Retinal pigment epithelial cell (primary cell): ENCODE measurements around the gene FADS3.

Experiments
- DNase-seq: peaks from one replicate; pipeline ENCODE4 v3.0.0-alpha.2; 2010; ENCODE audit warnings: low read depth
- H3K4me3 ChIP-seq: 2 replicates; pipeline ENCODE4 v1.5.1; 2011; ENCODE audit warnings: mild to moderate bottlenecking, low read length, control low read depth, moderate library complexity
- TF ChIP-seq, protein P1 (sequence below): conservative IDR thresholded peaks from 2 replicates; pipeline ENCODE4 v1.5.1; 2011; ENCODE audit warnings: low read depth, low read length, control low read depth, inconsistent platforms

The FADS3 gene

DNA sequence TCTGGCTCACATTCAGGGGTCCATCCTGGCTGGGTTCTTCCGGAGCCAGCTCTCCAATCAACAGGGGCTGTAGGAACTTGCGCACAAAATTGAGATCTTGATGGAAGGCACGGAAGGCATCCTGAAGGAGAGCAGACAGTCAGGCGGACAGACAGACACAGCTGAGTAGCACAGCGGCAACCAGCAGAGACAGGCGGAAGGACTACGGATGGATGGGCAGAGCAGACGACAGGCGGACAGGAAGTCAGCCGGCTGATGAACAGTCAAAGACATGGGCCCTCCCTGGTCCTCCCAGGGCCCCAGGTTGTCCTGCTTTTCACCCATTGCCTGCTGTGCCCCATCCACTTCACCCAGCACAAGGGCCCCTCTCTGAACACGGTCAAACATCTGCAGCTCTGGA is 11.3 kb downstream of the FADS3 start:
- H3K4me3 ChIP-seq: no peak overlapping the region
- DNase-seq: no peak
- TF ChIP-seq, protein P1, sequence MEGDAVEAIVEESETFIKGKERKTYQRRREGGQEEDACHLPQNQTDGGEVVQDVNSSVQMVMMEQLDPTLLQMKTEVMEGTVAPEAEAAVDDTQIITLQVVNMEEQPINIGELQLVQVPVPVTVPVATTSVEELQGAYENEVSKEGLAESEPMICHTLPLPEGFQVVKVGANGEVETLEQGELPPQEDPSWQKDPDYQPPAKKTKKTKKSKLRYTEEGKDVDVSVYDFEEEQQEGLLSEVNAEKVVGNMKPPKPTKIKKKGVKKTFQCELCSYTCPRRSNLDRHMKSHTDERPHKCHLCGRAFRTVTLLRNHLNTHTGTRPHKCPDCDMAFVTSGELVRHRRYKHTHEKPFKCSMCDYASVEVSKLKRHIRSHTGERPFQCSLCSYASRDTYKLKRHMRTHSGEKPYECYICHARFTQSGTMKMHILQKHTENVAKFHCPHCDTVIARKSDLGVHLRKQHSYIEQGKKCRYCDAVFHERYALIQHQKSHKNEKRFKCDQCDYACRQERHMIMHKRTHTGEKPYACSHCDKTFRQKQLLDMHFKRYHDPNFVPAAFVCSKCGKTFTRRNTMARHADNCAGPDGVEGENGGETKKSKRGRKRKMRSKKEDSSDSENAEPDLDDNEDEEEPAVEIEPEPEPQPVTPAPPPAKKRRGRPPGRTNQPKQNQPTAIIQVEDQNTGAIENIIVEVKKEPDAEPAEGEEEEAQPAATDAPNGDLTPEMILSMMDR: no peak

DNA sequence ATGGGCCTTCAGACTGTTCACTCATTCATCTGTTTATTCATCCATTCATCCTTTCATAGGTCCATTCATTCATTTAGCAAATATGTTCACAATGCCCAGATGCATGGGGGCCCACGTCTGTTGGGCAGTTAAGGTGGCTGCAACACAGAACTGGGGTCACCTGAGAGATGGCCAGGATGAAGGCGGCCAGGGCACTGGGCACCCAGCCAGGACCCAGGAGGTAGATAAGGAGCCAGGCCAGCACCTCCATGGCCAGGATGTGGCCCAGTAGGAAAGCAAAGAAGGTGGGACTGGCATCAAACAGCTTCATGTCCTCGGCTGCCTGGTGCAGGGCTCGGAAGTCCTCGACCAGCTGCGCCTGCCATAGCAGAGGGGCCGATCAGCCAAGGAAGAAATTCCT is 12.2 kb downstream of the FADS3 start:
- DNase-seq: no peak
- TF ChIP-seq, protein P1: no peak
- no peak overlapping the region for H3K4me3 ChIP-seq

DNA sequence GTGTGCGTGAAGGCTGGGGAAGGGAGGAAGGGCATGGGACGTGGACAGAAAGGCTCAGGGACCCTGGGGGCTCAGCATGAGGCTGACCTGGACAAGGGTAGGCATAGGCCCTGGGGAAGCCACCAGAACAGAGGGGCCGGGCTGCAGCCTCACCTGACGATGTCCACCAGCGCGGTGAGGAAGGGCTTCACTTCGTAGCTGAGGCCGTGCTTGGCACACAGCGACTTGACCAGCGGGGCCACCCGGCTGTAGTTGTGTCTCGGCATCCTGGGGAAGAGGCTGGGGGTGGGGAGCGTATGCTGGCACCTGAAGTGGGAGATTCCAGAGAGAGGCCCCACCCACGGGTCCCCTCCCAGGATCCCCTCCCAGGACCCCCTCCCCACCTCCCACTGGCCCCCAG is 15.6 kb downstream of the FADS3 start:
- TF ChIP-seq, protein P1: no peak
- no peak overlapping the region for H3K4me3 ChIP-seq
- DNase-seq: no peak

DNA sequence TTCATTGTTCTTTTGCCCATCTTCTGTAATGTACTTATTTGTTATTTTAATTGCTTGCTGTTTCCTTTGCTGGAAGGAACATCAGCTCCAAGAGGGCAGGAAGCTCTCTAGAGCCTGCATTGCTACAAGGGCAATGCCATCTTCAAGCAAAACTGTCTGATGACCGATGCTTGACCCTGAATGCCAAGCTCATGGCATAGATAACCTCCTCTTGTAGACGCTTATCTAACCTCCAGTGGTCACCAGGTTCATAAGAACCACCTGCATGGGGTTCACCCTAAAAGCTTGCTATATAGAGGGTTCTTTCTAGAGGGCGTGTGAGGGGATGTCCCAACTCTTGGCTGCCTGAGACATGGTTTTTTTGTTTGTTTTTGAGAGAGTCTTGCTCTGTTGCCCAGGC is 16.5 kb downstream of the FADS3 start:
- H3K4me3 ChIP-seq: no peak overlapping the region
- no peak for DNase-seq
- TF ChIP-seq, protein P1: no peak

DNA sequence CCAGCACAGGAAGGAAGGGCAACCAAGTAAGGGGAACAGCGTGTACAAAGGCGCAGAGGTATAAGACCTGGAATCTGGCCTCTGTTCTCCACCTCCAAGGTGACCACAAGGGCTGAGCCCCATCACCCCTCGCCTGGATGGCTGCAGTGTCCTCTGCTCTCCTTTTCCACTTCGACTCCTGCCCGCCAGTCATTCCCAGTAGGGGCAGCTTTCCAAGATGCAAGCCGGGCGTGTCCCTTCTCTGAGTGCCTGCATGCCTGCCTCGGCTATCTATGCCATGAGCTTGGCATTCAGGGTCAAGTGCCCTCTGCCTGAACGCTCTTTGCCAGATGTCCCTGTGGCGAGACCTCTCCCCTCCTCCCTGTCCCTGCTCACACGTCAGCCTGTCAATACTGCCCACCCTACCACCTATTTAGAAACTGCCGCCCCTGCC is 17.0 kb downstream of the FADS3 start:
- no peak for DNase-seq
- H3K4me3 ChIP-seq: no peak overlapping the region
- TF ChIP-seq, protein P1: no peak

DNA sequence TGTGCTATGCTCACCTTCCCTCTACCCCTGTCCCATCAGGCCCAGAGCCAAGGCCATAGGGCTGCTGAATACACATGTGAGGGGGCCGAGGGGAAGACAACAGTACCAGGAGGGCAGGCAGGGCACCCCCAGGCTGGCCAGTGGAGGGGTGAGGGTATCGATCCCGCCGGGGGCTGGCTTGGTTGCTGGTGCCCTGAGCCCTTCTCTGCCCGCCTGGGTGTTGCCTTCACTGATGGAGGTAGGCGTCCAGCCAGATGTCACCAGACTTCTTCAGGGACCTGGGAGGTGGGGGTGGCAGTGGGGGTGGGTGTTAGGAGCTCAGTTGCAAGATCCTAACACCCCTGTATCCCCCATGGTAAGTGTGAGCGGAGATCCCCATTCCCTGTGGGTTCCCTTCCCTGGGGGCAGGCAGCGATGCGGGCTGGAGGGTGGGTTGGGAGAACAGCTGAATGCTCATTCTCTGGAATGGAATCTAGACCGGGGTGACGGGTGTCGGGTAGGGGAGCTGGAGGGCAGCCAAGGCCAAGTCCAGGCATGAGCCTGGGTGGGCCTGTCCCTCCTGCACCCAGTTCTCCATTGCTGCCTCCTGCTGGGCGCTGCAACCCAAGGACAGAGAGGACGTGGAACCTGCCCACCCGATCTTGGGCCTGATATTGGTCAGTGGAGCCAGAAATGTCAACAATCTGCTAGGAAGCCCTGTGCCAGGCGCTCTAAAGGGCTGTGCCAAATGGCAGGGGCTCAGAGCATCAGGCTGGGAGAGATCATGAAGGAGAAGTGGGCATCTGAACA is 17.6 kb downstream of the FADS3 start:
- TF ChIP-seq, protein P1: no peak

DNA sequence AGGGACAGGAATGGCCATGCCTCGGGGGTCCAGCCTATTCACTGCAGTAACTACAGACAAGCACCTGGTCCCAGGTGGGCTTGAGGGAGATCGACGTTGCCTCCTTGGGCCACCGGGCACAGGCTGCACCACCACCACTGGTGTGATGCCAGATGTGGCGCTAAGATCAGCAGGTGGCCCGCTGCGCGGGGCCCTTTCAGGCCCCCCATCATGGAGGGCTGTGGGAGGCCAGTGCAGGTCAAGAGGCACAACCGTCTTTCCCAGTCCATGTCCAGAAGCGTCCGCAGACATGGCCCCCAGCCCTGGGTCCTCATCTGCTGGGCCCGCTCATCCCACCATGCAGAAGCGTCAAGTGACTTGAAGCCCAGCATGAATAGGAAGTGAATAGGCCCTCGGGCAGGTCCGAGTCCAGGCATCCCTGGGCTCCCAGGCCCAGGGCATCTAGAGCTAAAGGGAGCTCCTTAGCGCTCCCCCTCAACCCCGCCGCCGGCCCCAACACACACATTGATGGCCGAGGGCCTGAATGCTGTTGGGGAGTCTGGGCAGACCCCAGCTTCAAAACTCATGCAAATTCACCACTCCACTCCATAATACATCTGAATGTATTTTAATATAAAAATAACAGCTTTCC is 18.3 kb downstream of the FADS3 start:
- no peak for DNase-seq
- TF ChIP-seq, protein P1: no peak
- no peak overlapping the region for H3K4me3 ChIP-seq

More for the DNA sequence above, 17.6 kb downstream of the FADS3 start:
- DNase-seq: no peak
- H3K4me3 ChIP-seq: no peak overlapping the region
